ENCODE data around the gene PIPOX.

PIPOX gene

GRCh38 chr17:29048440-29049368 lies 5.8 kb downstream of the PIPOX start:
- DNase-seq = peak; percentile 33

- no peak for DNase-seq
Measured at GRCh38 chr17:29049541-29050145, 6.7 kb downstream of the PIPOX start.

GRCh38 chr17:29050176-29050575 lies 7.2 kb downstream of the PIPOX start:
- DNase-seq = no peak

- no peak for DNase-seq
Measured at GRCh38 chr17:29051194-29051593, 8.3 kb downstream of the PIPOX start.

GRCh38 chr17:29051731-29052130 lies 8.8 kb downstream of the PIPOX start:
- DNase-seq = no peak

GRCh38 chr17:29054835-29055234 lies 11.9 kb downstream of the PIPOX start:
- no peak for DNase-seq

- DNase-seq = no peak
Measured at GRCh38 chr17:29057361-29057760, 14.4 kb downstream of the PIPOX start.

- DNase-seq = no peak
Measured at GRCh38 chr17:29058391-29058790, 15.4 kb downstream of the PIPOX start.

- DNase-seq = no peak
Measured at GRCh38 chr17:29059281-29059680, 16.3 kb downstream of the PIPOX start.

- no peak for DNase-seq
Measured at GRCh38 chr17:29060475-29060874, 17.5 kb downstream of the PIPOX start.

GRCh38 chr17:29061036-29061435 lies 18.1 kb downstream of the PIPOX start:
- DNase-seq = no peak

GRCh38 chr17:29062215-29062614 lies 19.3 kb downstream of the PIPOX start:
- no peak for DNase-seq

- DNase-seq = no peak
Measured at GRCh38 chr17:29063992-29064391, 21.1 kb downstream of the PIPOX start.

- no peak for DNase-seq
Measured at GRCh38 chr17:29066047-29066446, 23.1 kb downstream of the PIPOX start.

GRCh38 chr17:29066606-29067005 lies 23.7 kb downstream of the PIPOX start:
- no peak for DNase-seq

- no peak for DNase-seq
Measured at GRCh38 chr17:29068818-29069217, 25.9 kb downstream of the PIPOX start.

- no peak for DNase-seq
Measured at GRCh38 chr17:29069526-29070041, 26.6 kb downstream of the PIPOX start.

GRCh38 chr17:29070308-29070707 lies 27.4 kb downstream of the PIPOX start:
- no peak for DNase-seq

- DNase-seq = no peak
Measured at GRCh38 chr17:29070781-29071180, 27.8 kb downstream of the PIPOX start.

- DNase-seq = no peak
Measured at GRCh38 chr17:29071303-29071702, 28.4 kb downstream of the PIPOX start.

GRCh38 chr17:29073045-29073444 lies 30.1 kb downstream of the PIPOX start:
- DNase-seq = no peak

- no peak for DNase-seq
Measured at GRCh38 chr17:29073520-29073919, 30.6 kb downstream of the PIPOX start.

- no peak for DNase-seq
Measured at GRCh38 chr17:29074488-29074887, 31.5 kb downstream of the PIPOX start.

- no peak for DNase-seq
Measured at GRCh38 chr17:29076087-29076486, 33.1 kb downstream of the PIPOX start.
